ENCODE data around the gene RGL3.
A peak's percentile ranks its signal among the peaks of the same experiment; 100 is the strongest.
"Not testable (repeated sequence)": the region's sequence is repeated elsewhere in the genome, so short reads cannot be mapped to it uniquely, and the experiment has no call there.

Gene RGL3

GRCh38 chr19:11367528-11367927, 51.6 kb downstream of the RGL3 start:
- no peak overlapping the region for H3K4me3 Mint-ChIP-seq
- no peaks in the 10 kb centered on the region for H3K9me3 Mint-ChIP-seq
- ATAC-seq: no peak
- no peaks in the 10 kb centered on the region for H3K27me3 Mint-ChIP-seq
- peaks cover 50% of the 10 kb centered on the region for H3K36me3 Mint-ChIP-seq
- H3K4me1 Mint-ChIP-seq: no peaks in the 10 kb centered on the region
- no peak overlapping the region for H3K27ac Mint-ChIP-seq

GRCh38 chr19:11365557-11366117, 53.5 kb downstream of the RGL3 start:
- peaks cover 44% of the 10 kb centered on the region for H3K36me3 Mint-ChIP-seq
- no peaks in the 10 kb centered on the region for H3K9me3 Mint-ChIP-seq
- no peak overlapping the region for H3K4me3 Mint-ChIP-seq
- no peaks in the 10 kb centered on the region for H3K27me3 Mint-ChIP-seq
- ATAC-seq: no peak
- no peaks in the 10 kb centered on the region for H3K4me1 Mint-ChIP-seq
- no peak overlapping the region for H3K27ac Mint-ChIP-seq

GRCh38 chr19:11364935-11365334, 54.2 kb downstream of the RGL3 start:
- H3K9me3 Mint-ChIP-seq: no peaks in the 10 kb centered on the region
- ATAC-seq: no peak
- peaks cover 42% of the 10 kb centered on the region for H3K36me3 Mint-ChIP-seq
- no peak overlapping the region for H3K4me3 Mint-ChIP-seq
- no peaks in the 10 kb centered on the region for H3K4me1 Mint-ChIP-seq
- H3K27me3 Mint-ChIP-seq: no peaks in the 10 kb centered on the region
- no peak overlapping the region for H3K27ac Mint-ChIP-seq

- peak; percentile 57 for ATAC-seq
- Mint-ChIP-seq H3K4me3 (no peak overlapping the region), H3K27ac (no peak overlapping the region), H3K9me3 (no peaks in the 10 kb centered on the region), H3K27me3 (no peaks in the 10 kb centered on the region), H3K36me3 (peaks cover 38% of the 10 kb centered on the region), H3K4me1 (no peaks in the 10 kb centered on the region)
Observed at GRCh38 chr19:11364296-11364904, 54.7 kb downstream of the RGL3 start.

- H3K9me3 Mint-ChIP-seq: no peaks in the 10 kb centered on the region
- peaks cover 2% of the 10 kb centered on the region for H3K27me3 Mint-ChIP-seq
- no peak overlapping the region for H3K27ac Mint-ChIP-seq
Observed at GRCh38 chr19:11363881-11364280, 55.2 kb downstream of the RGL3 start.

GRCh38 chr19:11361771-11362731, 57.1 kb downstream of the RGL3 start:
- peaks cover 17% of the 10 kb centered on the region for H3K36me3 Mint-ChIP-seq
- no peaks in the 10 kb centered on the region for H3K4me1 Mint-ChIP-seq
- peaks cover 14% of the 10 kb centered on the region for H3K27me3 Mint-ChIP-seq
- no peak for ATAC-seq
- H3K9me3 Mint-ChIP-seq: no peaks in the 10 kb centered on the region
- no peak overlapping the region for H3K27ac Mint-ChIP-seq
- no peak overlapping the region for H3K4me3 Mint-ChIP-seq

More at GRCh38 chr19:11363881-11364280, 55.2 kb downstream of the RGL3 start:
- ATAC-seq: no peak
- Mint-ChIP-seq H3K36me3 (peaks cover 32% of the 10 kb centered on the region), H3K4me1 (no peaks in the 10 kb centered on the region), H3K4me3 (no peak overlapping the region)

DNA sequence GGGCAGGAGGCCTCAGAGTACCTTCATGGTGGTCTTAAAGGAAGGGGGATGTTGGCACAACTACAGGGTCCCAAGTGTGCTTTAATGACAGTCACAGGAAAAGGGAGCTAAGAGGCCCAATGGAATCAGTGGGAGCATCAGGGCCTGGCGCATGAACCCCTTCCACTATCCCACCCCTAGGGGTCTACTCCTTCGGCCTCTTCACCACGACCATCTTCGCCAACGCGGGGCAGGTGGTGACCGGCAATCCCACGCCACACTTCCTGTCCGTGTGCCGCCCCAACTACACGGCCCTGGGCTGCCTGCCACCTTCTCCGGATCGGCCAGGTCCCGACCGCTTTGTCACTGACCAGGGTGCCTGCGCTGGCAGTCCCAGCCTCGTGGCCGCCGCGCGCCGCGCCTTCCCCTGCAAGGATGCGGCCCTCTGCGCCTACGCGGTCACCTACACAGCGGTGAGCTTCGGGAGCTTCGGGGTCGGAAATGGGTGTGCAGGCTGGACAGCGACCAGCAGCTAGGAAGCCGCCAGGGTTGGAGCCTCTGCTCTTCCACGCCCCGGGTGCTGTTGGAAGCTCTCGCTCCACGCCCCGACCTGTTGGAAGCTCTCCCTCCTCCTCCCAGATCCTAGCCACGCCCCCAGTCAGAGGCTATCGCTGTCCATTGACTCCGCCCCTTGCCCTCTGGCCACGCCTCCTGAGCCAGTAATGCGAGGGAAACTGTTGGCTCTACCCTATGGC, 57.9 kb downstream of the RGL3 start:
- Mint-ChIP-seq H3K27ac (no peak overlapping the region), H3K4me1 (peaks cover 5% of the 10 kb centered on the region), H3K27me3 (peaks cover 22% of the 10 kb centered on the region), H3K4me3 (no peak overlapping the region), H3K36me3 (peaks cover 14% of the 10 kb centered on the region), H3K9me3 (no peaks in the 10 kb centered on the region)
- no peak for ATAC-seq

GRCh38 chr19:11359421-11359820, 59.7 kb downstream of the RGL3 start:
- Mint-ChIP-seq H3K27me3 (peaks cover 38% of the 10 kb centered on the region), H3K9me3 (no peaks in the 10 kb centered on the region), H3K4me3 (no peak overlapping the region), H3K36me3 (peaks cover 7% of the 10 kb centered on the region), H3K27ac (no peak overlapping the region), H3K4me1 (peaks cover 13% of the 10 kb centered on the region)
- ATAC-seq: no peak

DNA sequence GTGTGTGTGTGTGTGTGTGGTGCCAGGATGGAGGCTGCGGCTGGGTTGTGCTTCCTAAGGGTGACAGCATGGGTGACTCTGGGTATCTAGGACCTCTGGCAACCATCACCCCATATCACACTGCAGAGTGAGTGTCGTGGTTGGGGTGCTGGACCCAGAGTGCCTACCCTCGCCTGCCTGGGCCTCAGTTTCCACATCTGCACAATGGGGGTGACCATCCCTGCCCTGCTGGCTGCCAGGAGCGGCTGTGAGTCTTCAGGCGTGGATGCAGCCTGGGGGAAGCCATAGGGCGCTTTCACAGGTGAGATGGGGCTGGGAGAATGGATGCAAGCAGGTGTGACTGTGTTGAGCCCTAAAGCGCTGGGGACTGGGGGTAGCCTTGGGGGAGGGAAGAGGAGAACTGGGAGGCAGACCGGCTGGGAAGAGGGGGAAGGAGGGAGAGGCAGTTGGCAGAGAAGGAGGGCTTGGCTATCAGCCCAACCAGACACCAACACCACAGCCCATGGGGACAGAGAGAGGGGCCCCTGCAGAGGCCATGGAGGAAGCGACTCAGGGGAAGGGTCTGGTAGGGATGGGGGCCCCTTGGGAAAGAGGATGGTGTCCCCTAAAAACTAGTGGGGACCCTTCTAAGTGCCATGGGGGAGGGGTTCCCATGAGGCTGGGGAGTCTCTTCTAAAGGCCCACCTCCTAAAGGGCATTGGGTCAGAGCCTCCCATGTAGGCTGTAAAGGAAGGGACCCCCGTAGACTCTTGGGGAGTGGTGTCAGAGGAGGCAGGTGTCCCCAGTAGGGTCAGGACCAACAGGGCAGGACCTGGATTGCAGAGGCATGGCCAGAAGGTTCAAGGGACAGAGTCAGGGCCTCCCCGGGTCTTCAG, 62.2 kb downstream of the RGL3 start:
- peaks cover 13% of the 10 kb centered on the region for H3K4me1 Mint-ChIP-seq
- no peak overlapping the region for H3K27ac Mint-ChIP-seq
- peaks cover 4% of the 10 kb centered on the region for H3K36me3 Mint-ChIP-seq
- peaks cover 38% of the 10 kb centered on the region for H3K27me3 Mint-ChIP-seq
- no peaks in the 10 kb centered on the region for H3K9me3 Mint-ChIP-seq
- ATAC-seq: no peak
- H3K4me3 Mint-ChIP-seq: no peak overlapping the region

- Mint-ChIP-seq H3K4me3 (peak overlapping the region; percentile 44), H3K27me3 (peaks cover 38% of the 10 kb centered on the region), H3K36me3 (peaks cover 4% of the 10 kb centered on the region), H3K9me3 (no peaks in the 10 kb centered on the region), H3K27ac (no peak overlapping the region), H3K4me1 (peaks cover 13% of the 10 kb centered on the region)
- no peak for ATAC-seq
Observed at GRCh38 chr19:11356074-11356397, 63.1 kb downstream of the RGL3 start.

DNA sequence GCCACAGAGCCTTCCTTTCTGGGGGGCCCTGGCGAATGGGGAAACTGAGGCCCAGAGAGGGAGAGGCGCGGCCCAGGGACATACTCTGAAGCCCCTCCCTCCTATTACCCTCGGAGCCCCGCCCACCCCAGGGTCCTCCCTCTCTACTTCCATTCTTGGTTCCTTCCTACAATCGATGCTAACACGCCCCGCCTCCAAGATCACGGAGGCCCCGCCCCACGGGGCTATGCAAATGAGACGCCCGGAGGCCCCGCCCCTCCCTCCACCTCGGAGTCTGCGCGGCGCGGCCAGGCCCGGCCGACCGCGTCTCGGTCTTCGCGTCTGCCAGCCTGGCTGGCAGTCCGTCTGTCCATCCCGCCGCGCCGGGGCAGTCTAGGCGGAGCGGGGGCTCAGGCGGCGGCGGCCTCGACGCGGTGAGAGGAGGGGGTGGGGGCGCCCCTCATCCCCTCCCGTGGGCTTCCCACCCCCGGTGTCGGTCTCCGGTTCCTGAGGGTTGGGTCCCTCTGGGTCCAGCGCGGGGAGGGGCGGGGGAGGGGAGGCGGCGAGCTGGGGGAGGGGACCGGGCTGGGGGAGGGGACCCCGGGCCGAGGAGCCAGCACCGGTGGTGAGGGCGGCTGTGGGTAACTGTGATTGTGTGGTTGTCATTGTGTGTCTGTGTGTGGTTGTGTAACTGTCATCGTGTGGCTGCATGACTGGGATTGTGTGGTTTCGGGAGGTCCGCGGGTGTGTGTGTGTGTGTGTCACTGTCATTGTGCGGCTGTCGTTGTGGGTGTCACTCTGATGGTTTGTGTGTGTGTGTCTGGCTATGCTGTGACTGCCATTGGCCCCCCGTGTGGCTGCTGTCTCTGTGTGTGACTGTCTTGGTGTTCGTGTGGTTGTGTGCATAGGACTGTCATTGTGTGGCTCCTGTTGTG, 63.7 kb downstream of the RGL3 start, which contains the start of gene PLPPR2:
Gene PLPPR2, plus strand, starts transcription at position 273 of the 914 bp plus-strand sequence. CDS start 2,242 bp downstream, outside the sequence.
- Mint-ChIP-seq H3K27ac (peak within 1 kb of the TSS; percentile 1), H3K9me3 (no peaks in the 10 kb centered on the region), H3K27me3 (peaks cover 38% of the 10 kb centered on the region), H3K4me3 (peak within 1 kb of the TSS; percentile 44), H3K36me3 (peaks cover 4% of the 10 kb centered on the region), H3K4me1 (peaks cover 13% of the 10 kb centered on the region)
- ATAC-seq: peak; percentile 80

DNA sequence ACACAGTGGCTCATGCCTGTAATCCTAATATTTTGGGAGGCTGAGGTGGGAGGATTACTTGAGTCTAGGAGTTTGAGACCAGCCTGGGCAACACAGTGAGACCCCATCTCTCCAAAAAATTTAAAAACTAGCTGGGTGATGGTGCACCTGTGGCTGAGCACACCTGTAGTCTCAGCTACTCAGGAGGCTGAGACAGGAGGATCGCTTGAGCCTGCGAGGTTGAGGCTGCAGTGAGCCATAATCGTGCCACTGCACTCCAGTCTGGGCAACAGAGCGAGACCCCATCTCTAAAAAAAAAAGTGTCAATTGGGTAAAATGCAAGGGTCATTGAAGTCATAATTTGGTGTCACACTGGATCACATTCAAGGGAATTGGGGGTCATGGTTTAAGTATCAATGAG, 65.0 kb downstream of the RGL3 start:
- peaks cover 38% of the 10 kb centered on the region for H3K27me3 Mint-ChIP-seq
- ATAC-seq, H3K27ac Mint-ChIP-seq, H3K9me3 Mint-ChIP-seq, H3K4me3 Mint-ChIP-seq: not testable (repeated sequence)
- peaks cover 12% of the 10 kb centered on the region for H3K36me3 Mint-ChIP-seq
- H3K4me1 Mint-ChIP-seq: peaks cover 13% of the 10 kb centered on the region

DNA sequence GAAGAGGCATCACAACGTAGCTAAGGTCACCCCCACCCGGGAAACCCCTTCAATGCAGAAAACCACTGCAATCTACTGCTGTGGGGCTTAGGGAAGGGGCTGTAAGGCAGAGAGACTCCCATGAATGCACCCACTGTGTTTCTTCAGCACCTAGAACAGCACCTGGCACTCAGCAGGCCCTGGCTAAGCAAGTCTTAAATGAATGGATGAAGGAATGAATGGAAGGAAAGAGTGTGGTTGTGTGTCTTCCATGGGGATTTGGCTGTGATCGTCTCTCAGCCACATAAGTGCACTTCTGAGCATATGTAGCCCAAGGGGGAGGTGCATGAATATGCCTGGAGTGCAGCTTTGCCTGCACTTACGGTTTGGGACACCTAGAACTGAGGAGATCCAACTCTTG, 69.9 kb downstream of the RGL3 start:
- Mint-ChIP-seq H3K4me3 (no peak overlapping the region), H3K27ac (no peak overlapping the region), H3K27me3 (no peaks in the 10 kb centered on the region), H3K4me1 (peaks cover 29% of the 10 kb centered on the region), H3K9me3 (peaks cover 4% of the 10 kb centered on the region), H3K36me3 (peaks cover 9% of the 10 kb centered on the region)
- no peak for ATAC-seq
